B cell (primary cell): ENCODE data around the gene BAIAP2L1.
"Not testable (repeated sequence)": the region's sequence is repeated elsewhere in the genome, so short reads cannot be mapped to it uniquely, and the experiment has no call there.

Experiments used
- CTCF ChIP-seq: fragments of 200-600 bp; IDR thresholded peaks from one replicate; pipeline ENCODE4 v1.8.0; 2022; ENCODE audit warnings: antibody characterized with exemption, mild to moderate bottlenecking
- EZH2 ChIP-seq: IDR thresholded peaks from 2 replicates; pipeline ENCODE4 v1.6.1; 2012; ENCODE audit warnings: borderline replicate concordance, low read depth, mild to moderate bottlenecking, moderate library complexity, low read length; ENCODE audit not compliant: insufficient read depth, poor library complexity, severe bottlenecking

DNA sequence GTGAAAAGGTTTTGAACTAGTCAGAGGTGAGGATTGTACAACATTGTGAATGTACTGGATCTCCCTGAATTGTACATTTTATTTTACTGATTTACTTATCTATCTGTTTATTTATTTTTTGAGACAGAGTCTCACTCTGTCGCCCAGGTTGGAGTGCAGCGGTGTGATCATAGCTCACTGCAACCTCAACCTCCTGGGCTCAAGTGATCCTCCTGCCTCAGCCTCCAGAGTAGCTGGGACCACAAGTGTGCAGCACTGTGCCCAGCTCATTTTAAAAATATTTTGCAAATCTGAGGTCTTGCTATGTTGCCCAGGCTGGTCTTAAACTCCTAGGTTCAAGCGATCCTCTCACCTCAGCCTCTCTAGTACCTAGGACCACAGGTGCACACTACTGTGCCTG is 19.1 kb upstream of the BAIAP2L1 start:
- not testable (repeated sequence) for TF ChIP-seq EZH2, CTCF
